Glutamatergic neuron (in vitro differentiated cells): ENCODE data around the gene NPHP4. TPM values are rescaled to one million over a fixed set of nuclear protein-coding genes. Genes with fewer than 3 reads are reported as not detected.

Experiments used
- DNase-seq: peaks from one replicate; pipeline ENCODE4 v3.0.0; 2022
- H3K27ac Mint-ChIP-seq: one replicate; pipeline ENCODE4 v1.8.0; 2020; ENCODE audit warnings: mild to moderate bottlenecking, mixed read lengths, inconsistent platforms; ENCODE audit not compliant: unreplicated experiment
- H3K27me3 Mint-ChIP-seq: one replicate; pipeline ENCODE4 v1.8.0; 2020; ENCODE audit warnings: mild to moderate bottlenecking, moderate library complexity, mixed read lengths, inconsistent platforms; ENCODE audit not compliant: unreplicated experiment
- H3K36me3 Mint-ChIP-seq: one replicate; pipeline ENCODE4 v1.8.0; 2020; ENCODE audit warnings: mild to moderate bottlenecking, mixed read lengths, inconsistent platforms; ENCODE audit not compliant: unreplicated experiment
- H3K4me1 Mint-ChIP-seq: one replicate; pipeline ENCODE4 v1.8.0; 2020; ENCODE audit warnings: mild to moderate bottlenecking, low read depth, mixed read lengths, inconsistent platforms; ENCODE audit not compliant: unreplicated experiment
- H3K4me3 Mint-ChIP-seq: one replicate; pipeline ENCODE4 v1.8.0; 2020; ENCODE audit warnings: mild to moderate bottlenecking, mixed read lengths, inconsistent platforms; ENCODE audit not compliant: unreplicated experiment
- H3K9me3 Mint-ChIP-seq: one replicate; pipeline ENCODE4 v1.8.0; 2020; ENCODE audit warnings: mild to moderate bottlenecking, moderate library complexity, mixed read lengths, inconsistent platforms; ENCODE audit not compliant: unreplicated experiment
- CTCF ChIP-seq: fragments of 200-600 bp; sonication (generic); IDR thresholded peaks from one replicate; pipeline ENCODE4 v1.5.0; 2021; ENCODE audit not compliant: partially characterized antibody, unreplicated experiment
- total RNA-seq: library from RNA; stranded (reverse); fragmentation: NEBNext Ultra II Directional; extraction: Animal tissue kit (Norgen Biotek cat#: 25700); gene quantifications from one replicate; pipeline ENCODE4 v1.2.1, GENCODE V29; 2021; ENCODE audit not compliant: unreplicated experiment

The NPHP4 gene
- total RNA-seq, 1 donor from 2014 or later: 28.4 TPM

DNA sequence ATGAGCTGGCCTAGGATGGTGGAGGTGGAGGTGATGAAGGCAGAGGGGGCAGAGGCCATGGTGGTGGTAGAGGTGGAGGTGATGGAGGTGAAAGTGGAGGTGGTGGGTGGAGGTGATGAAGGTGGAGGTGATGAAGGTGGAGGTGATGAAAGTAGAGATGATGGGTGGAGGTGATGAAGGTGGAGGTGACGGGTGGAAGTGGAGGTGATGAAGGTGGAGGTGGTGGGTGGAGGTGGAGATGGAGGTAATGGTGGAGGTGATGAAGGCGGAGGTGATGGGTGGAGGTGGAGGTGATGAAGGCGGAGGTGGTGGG is 19.7 kb upstream of the NPHP4 start:
- H3K27me3 Mint-ChIP-seq: peaks cover 7% of the 10 kb centered on the region
- no peak for DNase-seq
- H3K36me3 Mint-ChIP-seq: no peaks in the 10 kb centered on the region
- H3K9me3 Mint-ChIP-seq: peaks cover 7% of the 10 kb centered on the region
- TF ChIP-seq CTCF: no peak
- no peak overlapping the region for H3K4me3 Mint-ChIP-seq
- H3K4me1 Mint-ChIP-seq: peaks cover 12% of the 10 kb centered on the region
- H3K27ac Mint-ChIP-seq: no peak overlapping the region

DNA sequence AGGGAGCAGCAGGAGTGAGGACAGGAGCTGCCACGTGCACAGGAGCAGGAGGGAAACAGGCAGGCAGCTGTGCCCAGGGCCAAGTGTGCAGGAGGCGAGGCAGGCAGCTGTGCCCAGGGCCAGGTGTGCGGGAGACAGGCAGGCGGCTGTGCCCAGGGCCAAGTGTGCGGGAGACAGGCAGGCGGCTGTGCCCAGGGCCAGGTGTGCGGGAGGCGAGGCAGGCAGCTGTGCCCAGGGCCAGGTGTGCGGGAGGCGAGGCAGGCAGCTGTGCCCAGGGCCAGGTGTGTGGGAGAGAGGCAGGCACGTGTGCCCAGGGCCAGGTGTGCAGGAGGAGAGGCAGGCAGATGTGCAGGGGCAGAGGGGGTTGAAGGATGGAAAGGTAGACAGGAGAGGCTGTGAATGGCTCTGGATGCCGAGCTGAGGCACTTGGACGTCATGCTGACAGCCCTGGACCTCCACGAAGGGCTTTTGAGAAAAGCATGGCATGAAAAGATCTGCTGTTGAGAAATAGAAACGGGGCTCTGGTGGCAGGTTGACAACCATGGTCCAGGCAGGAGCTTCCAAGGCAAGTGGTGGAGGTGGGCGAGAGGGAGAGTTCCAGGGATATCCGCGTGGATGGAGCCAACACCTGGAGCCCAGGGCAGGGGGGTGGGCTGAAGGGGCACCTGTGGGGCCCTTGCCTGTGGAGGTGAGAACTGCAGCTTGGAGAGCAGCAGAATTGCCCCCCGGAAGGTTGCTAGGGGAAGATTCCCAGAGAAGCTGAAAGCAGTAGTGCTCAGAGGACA is 19.1 kb upstream of the NPHP4 start:
- no peak for DNase-seq
- peaks cover 7% of the 10 kb centered on the region for H3K9me3 Mint-ChIP-seq
- no peak overlapping the region for H3K27ac Mint-ChIP-seq
- peaks cover 11% of the 10 kb centered on the region for H3K4me1 Mint-ChIP-seq
- no peak overlapping the region for H3K4me3 Mint-ChIP-seq
- no peaks in the 10 kb centered on the region for H3K36me3 Mint-ChIP-seq
- TF ChIP-seq CTCF: no peak
- H3K27me3 Mint-ChIP-seq: peaks cover 7% of the 10 kb centered on the region

GRCh38 chr1:6010554-6010953 is 18.3 kb upstream of the NPHP4 start:
- H3K4me3 Mint-ChIP-seq: no peak overlapping the region
- H3K9me3 Mint-ChIP-seq: peaks cover 7% of the 10 kb centered on the region
- no peak overlapping the region for H3K27ac Mint-ChIP-seq
- no peaks in the 10 kb centered on the region for H3K36me3 Mint-ChIP-seq
- H3K27me3 Mint-ChIP-seq: peaks cover 7% of the 10 kb centered on the region
- no peak for TF ChIP-seq CTCF
- DNase-seq: no peak
- H3K4me1 Mint-ChIP-seq: peaks cover 9% of the 10 kb centered on the region

DNA sequence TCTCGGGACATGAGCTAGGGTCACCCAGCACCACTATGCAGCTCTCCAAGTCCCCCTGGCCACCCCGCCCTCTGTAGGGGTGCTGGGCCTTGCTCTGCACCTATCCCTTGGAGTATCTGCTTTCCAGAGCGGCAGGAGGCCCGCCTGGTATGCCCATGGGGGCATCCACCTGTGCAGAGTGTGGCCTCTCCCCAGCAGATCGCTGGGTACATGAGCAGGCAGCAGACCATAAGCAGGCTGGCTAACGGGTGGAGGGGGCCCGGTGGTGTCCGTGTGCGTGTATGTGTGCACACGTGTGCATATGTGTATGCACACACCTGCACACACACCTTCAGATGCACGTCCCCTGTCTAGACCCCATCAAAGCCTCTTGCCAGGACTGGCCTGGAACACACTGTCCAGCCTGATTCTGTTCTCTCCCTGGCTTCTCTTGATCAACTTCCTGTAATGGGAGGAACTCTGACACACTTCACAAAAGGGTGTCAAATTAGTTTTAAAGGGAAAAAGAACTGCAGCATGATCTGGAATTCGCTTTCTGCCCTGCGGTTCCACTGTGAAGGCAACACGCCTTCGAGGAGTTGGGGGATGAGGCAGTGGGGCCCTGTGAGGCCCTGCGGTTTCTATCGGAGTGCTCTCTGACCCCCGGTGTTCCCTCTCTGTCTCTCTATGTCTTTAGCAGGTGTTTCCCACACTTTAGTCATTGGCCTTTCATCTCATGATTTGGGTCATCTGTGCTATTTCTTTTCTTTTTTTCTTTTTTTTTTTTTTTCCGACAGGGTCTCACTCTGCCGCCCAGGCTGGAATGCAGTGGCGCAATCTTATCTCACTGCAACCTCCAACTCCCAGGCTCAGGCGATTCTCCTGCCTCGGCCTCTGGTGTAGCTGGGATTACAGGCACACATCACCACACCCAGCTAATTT is 17.2 kb upstream of the NPHP4 start:
- H3K36me3 Mint-ChIP-seq: no peaks in the 10 kb centered on the region
- no peak for DNase-seq
- H3K9me3 Mint-ChIP-seq: peaks cover 7% of the 10 kb centered on the region
- TF ChIP-seq CTCF: no peak
- H3K4me3 Mint-ChIP-seq: no peak overlapping the region
- peaks cover 11% of the 10 kb centered on the region for H3K4me1 Mint-ChIP-seq
- no peak overlapping the region for H3K27ac Mint-ChIP-seq
- H3K27me3 Mint-ChIP-seq: peaks cover 7% of the 10 kb centered on the region

DNA sequence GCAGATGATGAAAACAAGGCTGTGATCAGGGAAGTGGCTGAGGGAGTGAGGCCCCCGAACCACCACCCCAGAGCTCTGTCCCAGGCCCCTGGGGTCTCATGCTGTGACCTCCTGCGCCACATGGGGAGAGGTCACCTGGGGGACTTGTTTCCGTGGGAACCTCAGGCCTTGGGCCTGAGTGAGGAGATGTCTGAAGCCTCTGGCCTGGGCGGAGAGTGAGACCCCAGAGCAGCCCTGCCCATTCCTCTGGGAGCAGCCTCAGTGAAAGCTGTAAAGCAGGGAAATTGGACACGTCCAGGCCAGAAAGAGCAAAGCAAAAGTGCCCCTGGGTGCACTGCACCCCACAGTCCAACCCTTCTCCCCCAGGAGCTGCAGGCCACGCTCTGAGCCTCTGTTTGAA is 16.5 kb upstream of the NPHP4 start:
- no peak for DNase-seq
- no peak for TF ChIP-seq CTCF
- no peaks in the 10 kb centered on the region for H3K36me3 Mint-ChIP-seq
- H3K4me1 Mint-ChIP-seq: peaks cover 14% of the 10 kb centered on the region
- H3K27me3 Mint-ChIP-seq: peaks cover 11% of the 10 kb centered on the region
- no peak overlapping the region for H3K27ac Mint-ChIP-seq
- H3K9me3 Mint-ChIP-seq: peaks cover 7% of the 10 kb centered on the region
- no peak overlapping the region for H3K4me3 Mint-ChIP-seq
